GM12878 (cell line): ENCODE data around the gene PMEL.

Source experiments
- CEBPB ChIP-seq, 2 experiments: fragments of 150-350 bp in 1 of 2; IDR thresholded peaks; 2 replicates each; pipeline ENCODE4 v1.6.1; 2012 to 2014; ENCODE audit warnings: low read depth in 2 of 2, low read length in 2 of 2, borderline replicate concordance in 1 of 2, inconsistent platforms in 1 of 2
- FOXK2 ChIP-seq: fragments of 450-650 bp; IDR thresholded peaks from 2 replicates; pipeline ENCODE4 v1.6.1; 2017; ENCODE audit warnings: mild to moderate bottlenecking, moderate library complexity
- IKZF1 ChIP-seq: fragments of 450-650 bp; conservative IDR thresholded peaks from 2 replicates; pipeline ENCODE4 v1.6.1; 2017; ENCODE audit warnings: antibody characterized with exemption, mild to moderate bottlenecking
- IRF4 ChIP-seq: IDR thresholded peaks from 2 replicates; pipeline ENCODE4 v1.6.1; 2011; ENCODE audit warnings: low read depth, low read length
- KLF5 ChIP-seq: fragments of 450-650 bp; IDR thresholded peaks from 2 replicates; pipeline ENCODE4 v1.6.1; 2014; ENCODE audit warnings: mild to moderate bottlenecking; ENCODE audit not compliant: partially characterized antibody
- MEF2B ChIP-seq: fragments of 450-650 bp; IDR thresholded peaks from 2 replicates; pipeline ENCODE4 v1.6.1; 2018; ENCODE audit warnings: mild to moderate bottlenecking, moderate library complexity; ENCODE audit not compliant: partially characterized antibody, poor library complexity, severe bottlenecking
- POLR2A ChIP-seq: IDR thresholded peaks from 2 replicates; pipeline ENCODE4 v1.6.1; 2011; ENCODE audit warnings: low read depth, mild to moderate bottlenecking, low read length
- POLR2AphosphoS5 ChIP-seq: IDR thresholded peaks from 2 replicates; pipeline ENCODE4 v1.6.1; 2011; ENCODE audit warnings: mild to moderate bottlenecking, low read length, inconsistent platforms
- SREBF1 ChIP-seq: IDR thresholded peaks from 2 replicates; pipeline ENCODE4 v1.6.1; 2012; ENCODE audit warnings: mild to moderate bottlenecking, low read length
- TF ChIP-seq, protein P1 (sequence below), 3 experiments: IDR thresholded peaks in 2 of 3; conservative IDR thresholded peaks in 1 of 3; 2 replicates each; pipeline ENCODE4 v1.5.1; 2011; ENCODE audit warnings: low read depth in 3 of 3, low read length in 3 of 3, mild to moderate bottlenecking in 3 of 3, control low read depth in 2 of 3, moderate library complexity in 2 of 3, inconsistent platforms in 1 of 3, mixed read lengths in 1 of 3; ENCODE audit not compliant: control insufficient read depth in 2 of 3, insufficient read depth in 1 of 3; ENCODE audit errors: extremely low read depth in 1 of 3

DNA sequence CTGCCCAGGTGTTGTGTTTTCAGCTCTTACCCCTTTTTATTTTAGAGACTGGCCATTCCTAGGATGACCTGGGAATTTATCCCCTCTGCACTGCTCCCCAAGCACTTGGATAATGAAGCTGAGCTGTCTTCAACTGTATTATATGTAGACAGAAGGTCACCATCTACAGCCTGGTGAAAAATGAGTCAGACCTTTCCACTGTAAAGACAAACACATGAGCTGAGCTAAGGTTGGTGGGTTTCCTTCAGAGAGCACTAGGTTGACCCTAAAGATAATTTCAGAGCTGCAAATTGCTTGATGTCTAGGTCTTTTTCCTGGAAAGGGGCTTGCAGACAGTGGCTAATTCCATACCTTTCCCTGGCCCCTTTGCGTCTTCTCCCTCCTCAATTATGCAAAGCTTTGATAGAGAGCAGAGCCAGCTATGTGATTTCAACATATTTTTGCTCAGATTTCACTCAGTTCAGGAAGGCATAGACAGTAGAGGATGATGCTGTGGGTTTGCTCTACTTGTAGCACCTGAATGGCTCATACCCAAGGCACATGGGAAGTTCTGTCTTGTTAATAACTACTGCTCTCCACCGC lies 45.8 kb upstream of the PMEL start:
- TF ChIP-seq, protein P1, sequence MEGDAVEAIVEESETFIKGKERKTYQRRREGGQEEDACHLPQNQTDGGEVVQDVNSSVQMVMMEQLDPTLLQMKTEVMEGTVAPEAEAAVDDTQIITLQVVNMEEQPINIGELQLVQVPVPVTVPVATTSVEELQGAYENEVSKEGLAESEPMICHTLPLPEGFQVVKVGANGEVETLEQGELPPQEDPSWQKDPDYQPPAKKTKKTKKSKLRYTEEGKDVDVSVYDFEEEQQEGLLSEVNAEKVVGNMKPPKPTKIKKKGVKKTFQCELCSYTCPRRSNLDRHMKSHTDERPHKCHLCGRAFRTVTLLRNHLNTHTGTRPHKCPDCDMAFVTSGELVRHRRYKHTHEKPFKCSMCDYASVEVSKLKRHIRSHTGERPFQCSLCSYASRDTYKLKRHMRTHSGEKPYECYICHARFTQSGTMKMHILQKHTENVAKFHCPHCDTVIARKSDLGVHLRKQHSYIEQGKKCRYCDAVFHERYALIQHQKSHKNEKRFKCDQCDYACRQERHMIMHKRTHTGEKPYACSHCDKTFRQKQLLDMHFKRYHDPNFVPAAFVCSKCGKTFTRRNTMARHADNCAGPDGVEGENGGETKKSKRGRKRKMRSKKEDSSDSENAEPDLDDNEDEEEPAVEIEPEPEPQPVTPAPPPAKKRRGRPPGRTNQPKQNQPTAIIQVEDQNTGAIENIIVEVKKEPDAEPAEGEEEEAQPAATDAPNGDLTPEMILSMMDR (IDR thresholded peaks at IDR 0.05 in 2 of 3, conservative IDR thresholded peaks at IDR 0.05 in 1 of 3; ENCODE audit: control insufficient read depth in 2 of 3, extremely low read depth in 1 of 3, insufficient read depth in 1 of 3, low read depth in 3 of 3, low read length in 3 of 3) = no peak
- TF ChIP-seq IKZF1 (no peak), POLR2A (no peak), SREBF1 (no peak), CEBPB (IDR thresholded peaks at IDR 0.05; ENCODE audit: borderline replicate concordance in 1 of 2, low read depth in 2 of 2, low read length in 2 of 2) (no peak), IRF4 (no peak), MEF2B (no peak), FOXK2 (no peak), POLR2AphosphoS5 (no peak), KLF5 (no peak)
